Vagina (tissue), 2 donors: ENCODE measurements around the gene CPNE9.

ENCODE experiments used
- CTCF ChIP-seq, 3 experiments: fragments of 450-650 bp in 2 of 3; fragments of 200-600 bp in 1 of 3; sonication (generic) in 1 of 3; IDR thresholded peaks; one replicate each; pipeline ENCODE4 v1.5.1; 2017 to 2019; ENCODE audit warnings: antibody characterized with exemption in 3 of 3, mild to moderate bottlenecking in 2 of 3, moderate library complexity in 2 of 3
- POLR2A ChIP-seq, 2 donors: fragments of 450-650 bp; IDR thresholded peaks; one replicate each; pipeline ENCODE4 v1.6.1; 2017; ENCODE audit warnings: antibody characterized with exemption in 2 of 2, mild to moderate bottlenecking in 2 of 2, moderate library complexity in 2 of 2

DNA sequence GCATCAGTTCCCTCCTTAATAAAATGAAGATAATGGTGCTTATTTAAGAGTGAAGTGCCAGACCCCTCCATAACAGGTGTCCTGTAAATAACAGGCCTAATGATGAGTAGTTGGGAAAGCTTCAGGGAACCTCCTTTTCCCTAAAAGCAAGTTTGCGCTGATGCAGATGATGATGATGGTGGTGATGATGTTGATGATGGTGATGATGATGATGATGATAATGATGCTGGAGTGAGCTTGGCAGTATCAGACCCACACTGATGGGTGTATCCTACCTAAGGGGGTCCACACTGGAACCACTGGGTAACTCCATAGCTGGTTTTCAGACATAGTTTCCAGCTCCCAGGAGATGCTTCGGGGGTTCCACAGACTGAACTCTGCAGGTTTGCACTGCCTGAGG is 29.9 kb upstream of the CPNE9 start:
- TF ChIP-seq CTCF (IDR thresholded peaks at IDR 0.05) (no peak), POLR2A (IDR thresholded peaks at IDR 0.05) (no peak)
